Cerebellar cortex (tissue), 1 donor: ENCODE data around the gene VDR.
A peak's percentile ranks its signal among the peaks of the same experiment; 100 is the strongest.
"Not testable (repeated sequence)": the region's sequence is repeated elsewhere in the genome, so short reads cannot be mapped to it uniquely, and the experiment has no call there.

ENCODE experiments used
- DNase-seq: peaks from one replicate; pipeline ENCODE4 v3.0.0-alpha.2; 2015; ENCODE audit warnings: low spot score

Gene VDR

GRCh38 chr12:47848853-47849252 lies 55.9 kb downstream of the VDR start:
- no peak for DNase-seq

- DNase-seq: no peak
Measured at GRCh38 chr12:47846294-47846996, 58.3 kb downstream of the VDR start.

GRCh38 chr12:47845081-47845480 lies 59.7 kb downstream of the VDR start:
- DNase-seq: no peak

GRCh38 chr12:47844264-47845019 lies 60.4 kb downstream of the VDR start:
- DNase-seq: no peak

DNA sequence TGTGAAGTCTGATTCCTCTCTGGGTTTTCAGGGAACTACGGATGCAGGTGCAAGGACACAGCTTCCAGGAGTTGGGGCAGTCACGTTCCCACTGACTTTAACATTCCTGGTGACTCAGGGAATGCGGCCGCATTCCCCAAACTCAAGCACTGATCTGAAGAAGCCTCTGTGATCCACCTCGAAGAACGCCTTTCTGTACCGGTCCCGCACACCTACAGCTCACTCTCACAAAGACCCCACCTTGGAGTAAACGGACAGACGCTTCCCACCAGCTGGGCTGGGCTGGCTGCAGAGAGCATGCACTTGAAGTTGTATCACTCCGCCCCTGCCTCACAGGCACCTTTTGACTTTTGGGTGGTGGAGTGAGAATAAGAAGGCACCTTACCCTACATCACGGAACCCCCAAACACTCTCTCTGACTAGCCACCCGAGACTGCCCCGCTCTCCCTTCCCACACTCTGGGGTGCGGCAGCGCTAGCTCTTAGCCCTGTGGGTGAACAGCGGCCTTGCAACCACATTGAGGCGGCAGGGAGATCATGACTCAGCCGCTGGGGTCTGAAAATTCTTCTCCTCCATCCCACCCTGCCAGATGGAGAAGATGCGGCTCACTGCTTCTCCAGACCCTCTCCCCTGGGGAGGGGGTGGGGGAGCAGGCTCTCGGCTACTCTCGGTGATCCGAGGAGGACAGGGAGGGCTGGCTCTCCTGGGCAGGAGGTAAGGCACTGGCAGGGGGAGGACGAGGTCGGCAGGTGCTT lies 61.4 kb downstream of the VDR start:
- DNase-seq: no peak

DNA sequence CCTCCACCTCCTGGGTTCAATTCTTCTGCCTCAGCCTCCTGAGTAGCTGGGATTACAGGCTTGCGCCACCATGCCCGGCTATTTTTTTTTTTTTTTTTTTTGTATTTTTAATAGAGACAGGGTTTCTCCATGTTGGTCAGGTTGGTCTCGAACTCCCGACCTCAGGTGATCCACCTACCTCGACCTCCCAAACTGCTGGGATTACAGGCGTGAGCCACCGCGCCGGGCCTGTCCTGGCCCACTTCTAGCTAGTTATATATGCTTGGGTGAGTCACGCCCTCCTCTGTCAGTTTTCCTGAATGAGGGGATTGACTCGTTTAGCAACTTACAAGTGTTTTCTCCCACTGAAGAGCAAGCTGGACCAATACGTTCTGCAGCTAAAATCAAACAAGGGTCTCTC lies 62.3 kb downstream of the VDR start:
- DNase-seq: not testable (repeated sequence)

- no peak for DNase-seq
Measured at GRCh38 chr12:47841910-47842309, 62.9 kb downstream of the VDR start.

- DNase-seq: no peak
Measured at GRCh38 chr12:47841501-47841900, 63.3 kb downstream of the VDR start.

DNA sequence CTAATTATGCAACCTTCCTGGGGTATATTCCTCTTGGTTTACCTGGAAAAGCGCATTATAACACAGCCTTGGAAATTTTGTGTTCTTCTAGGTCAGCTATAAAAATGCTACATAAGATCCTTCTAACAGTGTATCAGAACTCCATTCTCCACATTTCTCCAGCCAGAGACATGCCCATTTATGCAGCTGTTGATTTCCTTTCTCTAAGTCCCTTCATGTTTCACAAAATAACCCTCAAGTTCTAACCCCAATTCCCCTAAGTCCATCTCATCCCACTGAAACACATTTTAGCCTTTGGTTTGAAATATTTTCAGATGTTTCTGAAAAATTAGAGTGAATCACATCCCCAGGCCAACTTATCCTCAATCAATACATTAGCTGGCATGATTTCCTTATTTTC lies 64.2 kb downstream of the VDR start:
- no peak for DNase-seq

DNA sequence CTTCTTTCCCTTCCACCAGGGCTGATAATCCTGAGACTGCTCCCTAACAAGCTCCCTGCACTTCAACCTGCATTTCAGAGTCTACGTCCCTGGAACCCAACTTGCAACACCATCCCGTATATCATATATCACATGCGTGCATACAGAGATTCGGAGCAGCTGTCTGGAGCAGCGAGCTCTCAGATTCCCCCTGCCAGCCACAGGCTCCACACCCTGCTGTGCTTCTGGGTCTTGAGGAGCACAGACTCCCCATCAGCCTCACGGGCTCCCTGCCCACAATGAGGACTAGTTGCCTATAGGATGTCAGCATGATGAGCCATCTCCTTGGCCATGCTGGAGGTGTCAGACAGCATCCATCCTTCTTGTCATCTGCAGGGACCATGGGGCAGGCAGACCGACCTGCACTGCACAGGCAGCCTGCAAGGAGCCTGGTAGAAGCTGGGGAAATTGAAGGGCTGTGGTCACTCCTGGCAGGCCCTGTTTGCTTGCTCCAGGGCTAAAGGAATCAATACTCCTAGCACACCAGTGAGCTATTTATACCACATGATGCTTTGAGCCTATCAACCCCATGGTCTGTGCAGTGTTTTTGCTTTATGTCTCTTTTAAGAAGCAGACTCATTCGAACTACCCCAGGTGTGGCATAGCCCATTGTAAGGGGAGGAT lies 65.4 kb downstream of the VDR start:
- no peak for DNase-seq

GRCh38 chr12:47838286-47838931 lies 66.4 kb downstream of the VDR start:
- DNase-seq: peak; percentile 36

DNA sequence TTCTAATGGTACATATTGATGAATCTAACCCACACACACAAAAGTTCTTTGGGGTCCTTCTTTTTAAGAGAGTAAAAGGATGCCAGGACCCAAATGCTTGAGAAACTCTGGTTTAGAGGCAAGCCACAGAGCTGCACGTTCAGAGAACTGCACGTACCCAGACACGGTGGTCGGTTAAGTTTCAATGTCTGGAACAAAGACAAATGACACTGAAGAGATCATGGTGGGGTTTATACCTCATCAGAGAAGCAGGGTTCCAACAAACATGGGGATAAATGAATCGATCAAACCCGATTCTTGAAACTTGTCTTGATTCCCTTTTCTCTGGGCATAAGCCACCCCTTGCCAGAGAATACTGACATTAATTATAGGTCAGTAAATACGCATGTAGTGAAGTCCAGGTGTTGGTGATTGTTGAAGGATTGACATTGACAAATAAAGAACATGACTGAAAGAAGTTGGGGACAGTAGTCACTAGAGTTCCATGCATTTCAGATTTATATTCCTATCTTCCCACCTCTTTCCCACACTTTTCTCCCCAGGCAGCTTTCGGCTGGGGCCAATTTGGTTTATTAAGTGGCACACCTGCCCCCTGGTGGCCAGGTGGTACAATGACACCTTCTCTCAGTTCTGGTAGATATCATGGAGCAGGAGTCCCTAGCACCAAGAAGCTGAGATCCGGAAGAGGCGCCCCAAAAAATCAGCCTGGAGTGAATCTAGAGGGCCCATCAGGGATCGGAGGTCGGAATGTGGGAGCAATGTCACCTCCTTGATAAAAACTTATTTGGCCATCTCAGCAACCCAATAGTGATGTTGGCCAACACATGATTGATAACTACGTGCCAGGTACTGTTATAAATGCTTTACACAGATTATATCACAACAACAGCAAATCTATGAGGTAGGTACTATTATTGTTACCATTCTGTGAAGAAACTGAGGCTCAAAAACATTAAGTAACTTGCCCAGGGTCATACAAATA lies 67.3 kb downstream of the VDR start:
- DNase-seq: peak; percentile 88

- DNase-seq: no peak
Measured at GRCh38 chr12:47835831-47836155, 69.0 kb downstream of the VDR start.

- no peak for DNase-seq
Measured at GRCh38 chr12:47835006-47835830, 69.6 kb downstream of the VDR start.

- DNase-seq: no peak
Measured at GRCh38 chr12:47834199-47834903, 70.4 kb downstream of the VDR start.

DNA sequence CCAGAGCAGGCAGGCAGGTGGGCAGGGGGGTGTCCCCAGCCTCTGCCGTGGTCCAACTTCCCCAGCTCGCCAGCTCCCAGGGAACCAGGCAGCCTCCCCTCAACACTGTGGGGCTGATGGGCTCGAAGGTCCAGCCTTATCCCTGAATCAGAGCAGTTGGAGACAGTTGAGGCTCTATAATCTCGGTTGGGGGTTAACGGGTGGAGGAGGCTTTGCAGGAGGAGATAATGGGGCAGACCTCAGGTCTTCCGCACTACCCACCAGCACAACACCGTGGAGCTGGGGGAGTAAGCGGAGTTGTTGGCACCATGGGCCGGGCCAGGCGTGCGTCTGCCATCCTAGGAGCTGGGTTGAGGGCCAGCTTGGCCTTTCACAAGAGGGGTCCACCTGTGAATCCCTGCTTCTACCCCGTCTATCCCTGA lies 71.2 kb downstream of the VDR start:
- no peak for DNase-seq

DNA sequence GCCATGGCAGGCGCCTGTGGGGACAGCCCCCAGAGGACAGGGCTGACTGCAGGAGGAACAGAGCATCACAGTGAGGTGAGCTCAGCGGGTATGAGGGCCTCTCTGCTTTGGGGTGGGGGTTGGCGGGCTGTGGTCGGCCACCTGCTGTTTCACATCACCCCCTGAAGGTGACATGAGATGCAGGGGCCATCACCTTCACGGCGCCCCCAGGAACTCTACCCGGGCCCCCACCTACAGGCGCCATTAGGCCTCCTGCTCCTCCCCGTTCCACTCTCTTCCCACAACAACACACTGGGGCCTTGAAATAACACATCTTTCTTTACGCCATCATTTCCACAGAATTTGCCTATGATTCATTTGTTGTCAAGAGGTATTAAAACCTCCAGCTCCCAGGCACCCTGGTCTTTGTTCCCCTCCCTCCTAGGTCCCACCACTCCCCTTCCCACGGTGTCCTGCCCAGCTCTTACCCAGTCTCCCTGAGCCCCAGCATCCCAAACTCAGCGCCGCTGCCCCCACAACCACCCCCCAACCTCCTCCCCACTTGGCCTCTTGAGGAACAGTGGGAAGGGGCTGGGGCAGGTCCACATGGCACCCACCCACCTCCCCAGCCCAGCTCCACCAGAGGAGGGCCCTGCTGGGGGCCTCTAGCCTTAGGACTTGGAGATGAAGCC lies 72.4 kb downstream of the VDR start:
- no peak for DNase-seq

- DNase-seq: no peak
Measured at GRCh38 chr12:47829584-47829983, 75.2 kb downstream of the VDR start.
